Measurements from ENCODE around the gene PEMT. TPM values are rescaled to one million over a fixed set of nuclear protein-coding genes. Genes with fewer than 3 reads are reported as not detected.

PEMT gene
- total and polyA plus RNA-seq, 2 of the 4 experiments (the other 2 are of a cell fraction) = 23.3 to 49.5 TPM

- no peak overlapping the region for H2AK5ac ChIP-seq (ENCODE audit: low read depth, low read length)
- no peak overlapping the region for H3K27ac ChIP-seq (ENCODE audit: insufficient read depth, low read length)
- in situ Hi-C loops (cut with MboI; ENCODE audit: low sequenced_read_pairs) = no loop called here
- H2AFZ ChIP-seq (replicated peaks; ENCODE audit: low read length, poor library complexity) = no peak overlapping the region
- H3K79me1 ChIP-seq (ENCODE audit: low read depth in 1 of 2, low read length in 2 of 2) = peaks cover 10 to 26% of the 10 kb centered on the region in 2 experiments
- H2BK20ac ChIP-seq (ENCODE audit: low read depth, low read length) = no peak overlapping the region
- H3K18ac ChIP-seq (ENCODE audit: low read depth, low read length) = no peak overlapping the region
- H3K4me3 ChIP-seq (ENCODE audit: insufficient read depth, low read depth, low read length) = no peak overlapping the region
- no peak overlapping the region for H2BK5ac ChIP-seq (ENCODE audit: low read depth, low read length, poor library complexity, severe bottlenecking)
- no peaks in the 10 kb centered on the region for H3K36me3 ChIP-seq (ENCODE audit: control insufficient read depth, insufficient read depth, low read length)
- no CpG with 5 or more reads among the region's 10 CpGs for WGBS, 2 experiments (ENCODE audit: extremely low coverage in 2 of 2, insufficient read length in 1 of 2)
- no peak overlapping the region for H2BK15ac ChIP-seq (ENCODE audit: low read depth, low read length)
- TF ChIP-seq RAD21 (IDR thresholded peaks at IDR 0.05; ENCODE audit: low read length) (no peak), SMC3 (IDR thresholded peaks at IDR 0.05; ENCODE audit: low read depth, low read length) (no peak), FOS (IDR thresholded peaks at IDR 0.05; ENCODE audit: low read depth, low read length) (no peak), RFX5 (IDR thresholded peaks at IDR 0.05; ENCODE audit: low read depth, low read length) (no peak), BHLHE40 (IDR thresholded peaks at IDR 0.05; ENCODE audit: low read depth, low read length) (no peak), NFE2L2 (IDR thresholded peaks at IDR 0.05; ENCODE audit: low read depth, low read length) (no peak), POLR2A (IDR thresholded peaks at IDR 0.05; ENCODE audit: low read depth, low read length) (no peak), CHD1 (IDR thresholded peaks at IDR 0.05; ENCODE audit: low read depth, low read length) (no peak), CEBPB (IDR thresholded peaks at IDR 0.05; ENCODE audit: low read depth, low read length) (no peak), MXI1 (IDR thresholded peaks at IDR 0.05; ENCODE audit: borderline replicate concordance, low read depth, low read length) (no peak), MAFK (IDR thresholded peaks at IDR 0.05; ENCODE audit: low read depth, low read length) (no peak), CTCF (conservative IDR thresholded peaks at IDR 0.05; ENCODE audit: low read depth, low read length) (no peak), USF2 (IDR thresholded peaks at IDR 0.05; ENCODE audit: low read depth, low read length) (no peak), RCOR1 (IDR thresholded peaks at IDR 0.05; ENCODE audit: insufficient replicate concordance, low read length) (no peak), MAZ (IDR thresholded peaks at IDR 0.05; ENCODE audit: borderline replicate concordance, low read depth, low read length) (no peak), ELK1 (IDR thresholded peaks at IDR 0.05; ENCODE audit: borderline replicate concordance, low read depth, low read length) (no peak)
- no peak overlapping the region for H4K5ac ChIP-seq (ENCODE audit: low read depth, low read length)
- POLR2A ChIA-PET (ENCODE audit: unreplicated experiment) = no interaction called here
- no TSS peak for BruUV-seq (replicated peaks)
- H2BK120ac ChIP-seq (ENCODE audit: low read depth, low read length) = no peak overlapping the region
- no peak overlapping the region for H4K8ac ChIP-seq (ENCODE audit: low read depth in 2 of 2, low read length in 2 of 2)
- no peak overlapping the region for H4K91ac ChIP-seq (ENCODE audit: insufficient read depth, low read depth, low read length)
- H3K9me3 ChIP-seq (ENCODE audit: control insufficient read depth, insufficient read depth, low read length) = no peaks in the 10 kb centered on the region
- no peak overlapping the region for H3K4ac ChIP-seq (ENCODE audit: low read depth, low read length)
- no peak overlapping the region for H3K23ac ChIP-seq (ENCODE audit: low read depth, low read length)
- CTCF ChIA-PET = no interaction called here
- H2AK9ac ChIP-seq (replicated peaks; ENCODE audit: low read depth, low read length, poor library complexity) = no peak overlapping the region
- H3K9me1 ChIP-seq (ENCODE audit: insufficient read depth, low read length) = peaks cover 13% of the 10 kb centered on the region; the same call in 1 of the 2 replicates
- no peak overlapping the region for H3K14ac ChIP-seq (replicated peaks; ENCODE audit: low read depth, low read length)
- H3K27me3 ChIP-seq (ENCODE audit: control insufficient read depth, insufficient read depth, low read length) = no peaks in the 10 kb centered on the region
- intact Hi-C loops (cut with micrococcal nuclease) = no loop called here
- H3K56ac ChIP-seq (ENCODE audit: extremely low read depth, insufficient read depth, low read length) = no peak overlapping the region
- no peak overlapping the region for H3K4me2 ChIP-seq (ENCODE audit: low read depth, low read length)
- DNase-seq (no peak), ATAC-seq (ENCODE audit: low read depth) (no peak)
- peaks cover 7% of the 10 kb centered on the region for H3K4me1 ChIP-seq (ENCODE audit: control insufficient read depth, insufficient read depth, low read length)
- no peaks in the 10 kb centered on the region for H4K20me1 ChIP-seq (ENCODE audit: insufficient read depth, low read length)
- H3K9ac ChIP-seq (ENCODE audit: low read depth, low read length) = no peak overlapping the region
- dilution Hi-C loops (cut with HindIII; ENCODE audit: low sequenced_read_pairs, unreplicated experiment) = no loop called here
Measured at GRCh38 chr17:17587614-17588337, 3.7 kb downstream of the PEMT start.

Data from IMR-90 (cell line).